K562 (cell line): ENCODE results near the gene FASTK. TPM values are rescaled to one million over a fixed set of nuclear protein-coding genes. Genes with fewer than 3 reads are reported as not detected.

Experiments used
- ATAC-seq: fragments of 200-7000 bp; cut with Tn5 transposase; 3 replicates; pipeline ENCODE4 v1.9.1; 2020; ENCODE audit warnings: moderate library complexity
- BruUV-seq: library from RNA; stranded (reverse); fragments of 400-500 nt; replicated peaks from 2 replicates; lab custom pipeline; 2021; lab: Mats Ljungman, UMichigan
- CTCF ChIA-PET: fragments of 300-600 bp; formaldehyde crosslinking; extraction: SDS; loops from one replicate; lab custom pipeline; 2021; ENCODE audit warnings: low intra/inter-chr PET ratio; lab: Yijun Ruan, JAX
- POLR2A ChIA-PET: fragments of 300-600, 350-650 bp; sonication (Branson Sonifier 250); formaldehyde crosslinking; extraction: SDS; loops from one replicate; lab custom pipeline; 2021; ENCODE audit warnings: antibody characterized with exemption, inconsistent platforms; lab: Yijun Ruan, JAX
- DNase-seq, 4 experiments: peaks; one replicate each; pipeline versions ENCODE4 v3.0.0 to v3.0.0-alpha.2; 2011 to 2018; ENCODE audit warnings: low spot score in 3 of 4, mixed read lengths in 3 of 4; ENCODE audit errors: extremely low read depth in 1 of 4
- FAIRE-seq: peaks from 2 replicates; lab custom pipeline; 2011; peaks lifted over from hg19 to GRCh38; lab: Jason Lieb, UNC
- H2AFZ ChIP-seq: 2 replicates; pipeline ENCODE4 v1.6.0; 2011; ENCODE audit warnings: low read depth, low read length, control low read depth, inconsistent platforms
- H3K27ac ChIP-seq: fragments of 200-600 bp; 3 replicates; pipeline ENCODE4 v1.8.0; 2011; ENCODE audit warnings: low read depth, mild to moderate bottlenecking, control low read depth, inconsistent platforms, low read length, moderate library complexity, mixed read lengths; ENCODE audit errors: extremely low read depth
- H3K27me3 ChIP-seq, 2 experiments: fragments of 300-600 bp in 1 of 2; 2 replicates in 1 of 2; 3 replicates in 1 of 2; pipeline versions ENCODE4 v1.6.0 to v1.8.0; 2011; ENCODE audit warnings: inconsistent platforms in 2 of 2, low read length in 2 of 2, mild to moderate bottlenecking in 1 of 2, mixed read lengths in 1 of 2, moderate library complexity in 1 of 2; ENCODE audit not compliant: control insufficient read depth in 2 of 2, insufficient read depth in 2 of 2
- H3K36me3 ChIP-seq: fragments of 300-600 bp; 3 replicates; pipeline ENCODE4 v1.8.0; 2011; ENCODE audit warnings: mild to moderate bottlenecking, low read length, inconsistent platforms; ENCODE audit not compliant: control insufficient read depth, insufficient read depth
- H3K4me1 ChIP-seq, 2 experiments: fragments of 200-600 bp in 1 of 2; replicated peaks in 1 of 2; 2 replicates in 1 of 2; 3 replicates in 1 of 2; pipeline versions ENCODE4 v1.5.1 to v1.8.0; 2011; ENCODE audit warnings: inconsistent platforms in 2 of 2, low read length in 2 of 2, mild to moderate bottlenecking in 1 of 2, mixed read lengths in 1 of 2, moderate library complexity in 1 of 2; ENCODE audit not compliant: control insufficient read depth in 2 of 2, insufficient read depth in 2 of 2
- H3K4me2 ChIP-seq: 2 replicates; pipeline ENCODE4 v1.6.1; 2011; ENCODE audit warnings: low read length, control low read depth, inconsistent platforms, mixed read lengths; ENCODE audit not compliant: insufficient read depth
- H3K4me3 ChIP-seq: fragments of 200-600 bp; sonication (generic), shearing (Covaris generic); 2 replicates; pipeline ENCODE4 v1.5.1; 2016; ENCODE audit warnings: control low read depth, inconsistent platforms
- H3K79me2 ChIP-seq: fragments of 200-600 bp; 3 replicates; pipeline ENCODE4 v1.8.0; 2011; ENCODE audit warnings: low read length, inconsistent platforms; ENCODE audit not compliant: control insufficient read depth, insufficient read depth
- H3K9ac ChIP-seq, 2 experiments: 2 replicates each; pipeline versions ENCODE4 v1.6.0 to v1.6.1; 2011; ENCODE audit warnings: low read depth in 2 of 2, low read length in 2 of 2, control low read depth in 1 of 2, inconsistent platforms in 1 of 2, mild to moderate bottlenecking in 1 of 2, mixed read lengths in 1 of 2; ENCODE audit not compliant: insufficient read depth in 1 of 2
- H3K9me1 ChIP-seq: one replicate; pipeline ENCODE4 v1.6.0; 2011; ENCODE audit warnings: inconsistent platforms, mild to moderate bottlenecking, low read length, moderate library complexity; ENCODE audit not compliant: control insufficient read depth, insufficient read depth
- H3K9me3 ChIP-seq: replicated peaks from 2 replicates; pipeline ENCODE4 v1.5.1; 2011; ENCODE audit warnings: low read depth, low read length, inconsistent platforms; ENCODE audit not compliant: control insufficient read depth, insufficient read depth
- H4K20me1 ChIP-seq: replicated peaks from 2 replicates; pipeline ENCODE4 v1.6.1; 2011; ENCODE audit warnings: low read length, inconsistent platforms, mixed read lengths; ENCODE audit not compliant: control insufficient read depth, insufficient read depth
- KLF10 ChIP-seq: fragments of 250-450 bp; sonication (Bioruptor Pico); IDR thresholded peaks from 2 replicates; pipeline ENCODE4 v1.6.1; 2021; ENCODE audit warnings: matching md5 sums
- ZNF146 ChIP-seq: IDR thresholded peaks from one replicate; pipeline ENCODE4 v1.6.1; 2018; ENCODE audit warnings: missing compliant biosample characterization; ENCODE audit not compliant: unreplicated experiment
- ZSCAN29 ChIP-seq: fragments of 450-650 bp; IDR thresholded peaks from 2 replicates; pipeline ENCODE4 v1.6.1; 2017
- WGBS: fragments of 100-300 bp; shearing (Covaris generic); methylation state at CpG from one replicate; pipeline ENCODE4 v1.1.6; 2016; ENCODE audit warnings: low coverage, mixed read lengths; ENCODE audit not compliant: insufficient coverage; ENCODE audit errors: missing lambda C conversion rate; 5-methylcytosine and 5-hydroxymethylcytosine counted together
- in situ Hi-C: fragments of 300-500 bp; cut with MboI; formaldehyde crosslinking; loops from 4 replicates; pipeline ENCODE4 v1.15.0; 2018; ENCODE audit warnings: inconsistent platforms, mixed read lengths
- intact Hi-C: fragments of 100-400 bp; cut with micrococcal nuclease; formaldehyde crosslinking; loops from 2 replicates; pipeline ENCODE4 v1.14.2; 2022
- polyA plus RNA-seq, 8 experiments: library from polyadenylated mRNA; depleted of rRNA in 4 of 8; stranded (reverse) in 5 of 8; unstranded in 3 of 8; fragments of >200 nt; fragmentation: Nextera tagmentation in 2 of 8; fragmentation: Illumina TruSeq in 1 of 8; extraction: Ambion mirVana in 2 of 8; extraction: Trizol in 1 of 8; gene quantifications; 2 replicates each; pipeline versions ENCODE4 v1.2.1 to v1.2.3, GENCODE V29; 2011 to 2014; ENCODE audit warnings: inconsistent platforms in 1 of 8, missing spikeins in 1 of 8
- total RNA-seq, 7 experiments: library from RNA; depleted of rRNA in 6 of 7; stranded (reverse); fragments of >200 nt in 6 of 7; fragmentation: Illumina TruSeq in 2 of 7; extraction: Trizol in 2 of 7; gene quantifications; 2 replicates each; pipeline versions ENCODE4 v1.2.1 to v1.2.3, GENCODE V29; 2011 to 2021; ENCODE audit warnings: low replicate concordance in 1 of 7
- TF ChIP-seq, protein P1 (sequence below), 2 experiments: fragments of 450-650 bp; IDR thresholded peaks; 2 replicates each; pipeline ENCODE4 v1.6.1; 2016; ENCODE audit warnings: mild to moderate bottlenecking in 2 of 2, borderline replicate concordance in 1 of 2, low read depth in 1 of 2, moderate library complexity in 1 of 2
- TF ChIP-seq, protein P2 (sequence below): fragments of 450-650 bp; formaldehyde crosslinking; IDR thresholded peaks from 2 replicates; pipeline ENCODE4 v1.4.0; 2022; ENCODE audit warnings: mild to moderate bottlenecking, moderate library complexity
- TF ChIP-seq, protein P3 (sequence below): fragments of 450-650 bp; IDR thresholded peaks from 2 replicates; pipeline ENCODE4 v1.6.1; 2014; ENCODE audit warnings: low read depth, mild to moderate bottlenecking, moderate library complexity, borderline replicate concordance
- TF ChIP-seq, protein P4 (sequence below): fragments of 250-450 bp; sonication (Bioruptor Pico); IDR thresholded peaks from 2 replicates; pipeline ENCODE4 v1.5.0; 2020; ENCODE audit warnings: mild to moderate bottlenecking
- TF ChIP-seq, protein P5 (sequence below): sonication (generic); formaldehyde crosslinking; IDR thresholded peaks from 2 replicates; pipeline ENCODE4 v1.8.0; 2022; ENCODE audit warnings: mild to moderate bottlenecking, missing genetic modification reagents

The FASTK gene
- total and polyA plus RNA-seq, 9 of the 15 experiments (the other 6 are each of a cell fraction or from before 2014, with no cell fraction given), result 0.51 to 150 (median 48.2) TPM

DNA sequence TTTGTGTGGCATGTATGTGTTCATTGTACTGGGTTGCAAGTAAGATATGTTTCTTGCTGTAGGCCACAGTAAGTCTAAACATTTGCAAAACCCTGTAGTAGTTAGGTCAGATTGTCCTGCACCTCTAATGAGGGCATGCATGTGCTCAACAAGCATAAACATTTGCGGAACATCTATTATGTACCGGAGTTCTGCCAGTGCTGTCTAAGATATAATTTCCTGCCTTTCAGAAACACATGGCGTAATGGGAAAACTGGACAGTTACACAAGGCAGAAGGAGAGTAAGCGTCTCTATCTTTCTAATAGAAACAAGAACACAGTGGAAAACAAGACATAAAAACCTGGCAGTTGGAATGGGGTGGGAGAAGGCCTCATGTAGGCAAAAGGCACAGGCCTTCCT is 49.6 kb downstream of the FASTK start:
- Histone ChIP-seq H3K9me1 (no peaks in the 10 kb centered on the region), H3K9ac (no peak overlapping the region), H3K79me2 (peaks cover 34% of the 10 kb centered on the region), H3K27me3 (no peaks in the 10 kb centered on the region), H3K9me3 (no peaks in the 10 kb centered on the region), H3K36me3 (peaks cover 56% of the 10 kb centered on the region; the same call in 2 of the 3 replicates), H4K20me1 (no peaks in the 10 kb centered on the region), H2AFZ (no peak overlapping the region), H3K27ac (no peak overlapping the region), H3K4me1 (peaks cover 21 to 50% of the 10 kb centered on the region in 2 experiments), H3K4me2 (no peak overlapping the region), H3K4me3 (no peak overlapping the region)
- CTCF ChIA-PET, result no interaction called here
- 89% methylated on average over 4 of the region's 4 CpGs for WGBS
- in situ Hi-C loops, result no loop called here
- POLR2A ChIA-PET, result interaction anchor here (14.3 kb wide), 1 partner anchor 22 kb away, joined by 146 read pairs; no protein-coding TSS in a partner anchor
- DNase-seq (no peak), ATAC-seq (no peak), FAIRE-seq (no peak)
- intact Hi-C loops, result no loop called here
- no TSS peak for BruUV-seq
- TF ChIP-seq, protein P1, sequence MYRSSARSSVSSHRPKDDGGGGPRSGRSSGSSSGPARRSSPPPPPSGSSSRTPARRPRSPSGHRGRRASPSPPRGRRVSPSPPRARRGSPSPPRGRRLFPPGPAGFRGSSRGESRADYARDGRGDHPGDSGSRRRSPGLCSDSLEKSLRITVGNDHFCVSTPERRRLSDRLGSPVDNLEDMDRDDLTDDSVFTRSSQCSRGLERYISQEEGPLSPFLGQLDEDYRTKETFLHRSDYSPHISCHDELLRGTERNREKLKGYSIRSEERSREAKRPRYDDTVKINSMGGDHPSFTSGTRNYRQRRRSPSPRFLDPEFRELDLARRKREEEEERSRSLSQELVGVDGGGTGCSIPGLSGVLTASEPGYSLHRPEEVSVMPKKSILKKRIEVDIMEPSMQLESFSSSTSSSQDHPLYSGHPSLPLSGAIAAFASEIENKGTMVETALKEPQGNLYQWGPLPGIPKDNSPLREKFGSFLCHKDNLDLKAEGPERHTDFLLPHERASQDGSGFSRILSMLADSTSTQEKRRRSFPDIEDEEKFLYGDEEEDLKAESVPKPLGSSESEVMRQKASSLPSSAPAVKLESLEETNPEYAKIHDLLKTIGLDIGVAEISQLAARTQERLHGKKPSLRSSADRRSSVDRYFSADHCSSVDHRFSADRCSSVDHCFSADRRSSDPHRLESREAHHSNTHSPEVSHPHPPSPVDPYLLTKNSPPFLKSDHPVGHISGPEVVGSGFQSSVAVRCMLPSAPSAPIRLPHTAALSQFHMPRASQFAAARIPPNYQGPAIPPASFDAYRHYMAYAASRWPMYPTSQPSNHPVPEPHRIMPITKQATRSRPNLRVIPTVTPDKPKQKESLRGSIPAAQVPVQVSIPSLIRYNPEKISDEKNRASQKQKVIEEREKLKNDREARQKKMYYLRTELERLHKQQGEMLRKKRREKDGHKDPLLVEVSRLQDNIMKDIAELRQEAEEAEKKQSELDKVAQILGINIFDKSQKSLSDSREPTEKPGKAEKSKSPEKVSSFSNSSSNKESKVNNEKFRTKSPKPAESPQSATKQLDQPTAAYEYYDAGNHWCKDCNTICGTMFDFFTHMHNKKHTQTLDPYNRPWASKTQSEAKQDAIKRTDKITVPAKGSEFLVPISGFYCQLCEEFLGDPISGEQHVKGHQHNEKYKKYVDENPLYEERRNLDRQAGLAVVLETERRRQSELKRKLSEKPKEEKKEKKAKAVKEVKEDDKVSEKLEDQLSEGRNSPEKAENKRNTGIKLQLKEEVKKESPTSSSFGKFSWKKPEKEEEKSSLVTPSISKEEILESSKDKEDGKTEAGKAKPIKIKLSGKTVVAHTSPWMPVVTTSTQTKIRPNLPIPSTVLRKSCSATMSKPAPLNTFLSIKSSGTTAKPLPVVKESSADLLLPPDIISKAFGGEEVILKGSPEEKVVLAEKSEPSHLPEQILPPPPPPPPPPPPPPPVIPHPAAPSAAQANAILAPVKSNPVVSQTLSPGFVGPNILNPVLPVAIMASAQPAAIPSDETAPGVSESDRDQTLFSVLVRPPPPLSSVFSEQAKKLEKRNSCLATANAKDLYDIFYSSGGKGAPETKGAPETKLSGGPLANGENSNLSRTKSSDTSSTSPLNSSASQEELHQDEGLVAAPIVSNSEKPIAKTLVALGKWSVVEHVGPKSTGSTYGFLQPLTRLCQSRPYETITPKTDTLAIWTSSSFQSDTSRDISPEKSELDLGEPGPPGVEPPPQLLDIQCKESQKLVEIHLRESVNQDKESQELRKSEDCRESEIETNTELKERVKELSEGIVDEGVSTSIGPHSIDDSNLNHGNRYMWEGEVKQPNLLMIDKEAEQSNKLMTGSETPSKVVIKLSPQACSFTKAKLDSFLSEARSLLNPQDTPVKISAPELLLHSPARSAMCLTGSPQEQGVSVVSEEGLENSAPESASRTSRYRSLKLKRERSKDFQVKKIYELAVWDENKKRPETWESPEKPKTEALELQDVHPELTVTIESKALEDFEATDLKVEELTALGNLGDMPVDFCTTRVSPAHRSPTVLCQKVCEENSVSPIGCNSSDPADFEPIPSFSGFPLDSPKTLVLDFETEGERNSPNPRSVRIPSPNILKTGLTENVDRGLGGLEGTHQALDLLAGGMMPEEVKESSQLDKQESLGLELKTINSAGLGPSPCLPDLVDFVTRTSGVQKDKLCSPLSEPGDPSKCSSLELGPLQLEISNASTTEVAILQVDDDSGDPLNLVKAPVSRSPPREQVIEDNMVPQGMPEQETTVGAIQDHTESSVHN (IDR thresholded peaks at IDR 0.05; ENCODE audit: borderline replicate concordance in 1 of 2, low read depth in 1 of 2), result no peak
- TF ChIP-seq ZNF146 (CRISPR knock-in tag) (no peak), KLF10 (no peak), ZSCAN29 (no peak)
- TF ChIP-seq, protein P2, sequence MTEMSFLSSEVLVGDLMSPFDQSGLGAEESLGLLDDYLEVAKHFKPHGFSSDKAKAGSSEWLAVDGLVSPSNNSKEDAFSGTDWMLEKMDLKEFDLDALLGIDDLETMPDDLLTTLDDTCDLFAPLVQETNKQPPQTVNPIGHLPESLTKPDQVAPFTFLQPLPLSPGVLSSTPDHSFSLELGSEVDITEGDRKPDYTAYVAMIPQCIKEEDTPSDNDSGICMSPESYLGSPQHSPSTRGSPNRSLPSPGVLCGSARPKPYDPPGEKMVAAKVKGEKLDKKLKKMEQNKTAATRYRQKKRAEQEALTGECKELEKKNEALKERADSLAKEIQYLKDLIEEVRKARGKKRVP (CRISPR knock-in tag), result no peak
- TF ChIP-seq, protein P3, sequence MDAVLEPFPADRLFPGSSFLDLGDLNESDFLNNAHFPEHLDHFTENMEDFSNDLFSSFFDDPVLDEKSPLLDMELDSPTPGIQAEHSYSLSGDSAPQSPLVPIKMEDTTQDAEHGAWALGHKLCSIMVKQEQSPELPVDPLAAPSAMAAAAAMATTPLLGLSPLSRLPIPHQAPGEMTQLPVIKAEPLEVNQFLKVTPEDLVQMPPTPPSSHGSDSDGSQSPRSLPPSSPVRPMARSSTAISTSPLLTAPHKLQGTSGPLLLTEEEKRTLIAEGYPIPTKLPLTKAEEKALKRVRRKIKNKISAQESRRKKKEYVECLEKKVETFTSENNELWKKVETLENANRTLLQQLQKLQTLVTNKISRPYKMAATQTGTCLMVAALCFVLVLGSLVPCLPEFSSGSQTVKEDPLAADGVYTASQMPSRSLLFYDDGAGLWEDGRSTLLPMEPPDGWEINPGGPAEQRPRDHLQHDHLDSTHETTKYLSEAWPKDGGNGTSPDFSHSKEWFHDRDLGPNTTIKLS, result no peak
- TF ChIP-seq, protein P4, sequence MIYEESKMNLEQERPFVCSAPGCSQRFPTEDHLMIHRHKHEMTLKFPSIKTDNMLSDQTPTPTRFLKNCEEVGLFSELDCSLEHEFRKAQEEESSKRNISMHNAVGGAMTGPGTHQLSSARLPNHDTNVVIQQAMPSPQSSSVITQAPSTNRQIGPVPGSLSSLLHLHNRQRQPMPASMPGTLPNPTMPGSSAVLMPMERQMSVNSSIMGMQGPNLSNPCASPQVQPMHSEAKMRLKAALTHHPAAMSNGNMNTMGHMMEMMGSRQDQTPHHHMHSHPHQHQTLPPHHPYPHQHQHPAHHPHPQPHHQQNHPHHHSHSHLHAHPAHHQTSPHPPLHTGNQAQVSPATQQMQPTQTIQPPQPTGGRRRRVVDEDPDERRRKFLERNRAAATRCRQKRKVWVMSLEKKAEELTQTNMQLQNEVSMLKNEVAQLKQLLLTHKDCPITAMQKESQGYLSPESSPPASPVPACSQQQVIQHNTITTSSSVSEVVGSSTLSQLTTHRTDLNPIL, result no peak
- TF ChIP-seq, protein P5, sequence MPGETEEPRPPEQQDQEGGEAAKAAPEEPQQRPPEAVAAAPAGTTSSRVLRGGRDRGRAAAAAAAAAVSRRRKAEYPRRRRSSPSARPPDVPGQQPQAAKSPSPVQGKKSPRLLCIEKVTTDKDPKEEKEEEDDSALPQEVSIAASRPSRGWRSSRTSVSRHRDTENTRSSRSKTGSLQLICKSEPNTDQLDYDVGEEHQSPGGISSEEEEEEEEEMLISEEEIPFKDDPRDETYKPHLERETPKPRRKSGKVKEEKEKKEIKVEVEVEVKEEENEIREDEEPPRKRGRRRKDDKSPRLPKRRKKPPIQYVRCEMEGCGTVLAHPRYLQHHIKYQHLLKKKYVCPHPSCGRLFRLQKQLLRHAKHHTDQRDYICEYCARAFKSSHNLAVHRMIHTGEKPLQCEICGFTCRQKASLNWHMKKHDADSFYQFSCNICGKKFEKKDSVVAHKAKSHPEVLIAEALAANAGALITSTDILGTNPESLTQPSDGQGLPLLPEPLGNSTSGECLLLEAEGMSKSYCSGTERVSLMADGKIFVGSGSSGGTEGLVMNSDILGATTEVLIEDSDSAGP (CRISPR knock-in tag), result no peak
